BLaER1 (cell line): ENCODE results near the gene SEMA7A.

Experiments used
- H3K27ac ChIP-seq: shearing (Covaris generic); formaldehyde crosslinking; 2 replicates; pipeline ENCODE4 v1.8.1; 2022
- H3K27me3 ChIP-seq: shearing (Covaris generic); formaldehyde crosslinking; 2 replicates; pipeline ENCODE4 v1.8.1; 2022
- H3K36me3 ChIP-seq: shearing (Covaris generic); formaldehyde crosslinking; 2 replicates; pipeline ENCODE4 v1.8.1; 2022
- H3K4me1 ChIP-seq: shearing (Covaris generic); formaldehyde crosslinking; 2 replicates; pipeline ENCODE4 v1.8.1; 2022
- H3K4me2 ChIP-seq: shearing (Covaris generic); formaldehyde crosslinking; 2 replicates; pipeline ENCODE4 v1.8.1; 2022
- H3K4me3 ChIP-seq: shearing (Covaris generic); formaldehyde crosslinking; 2 replicates; pipeline ENCODE4 v1.8.1; 2022
- H3K9ac ChIP-seq: shearing (Covaris generic); formaldehyde crosslinking; 2 replicates; pipeline ENCODE4 v1.8.1; 2022
- H3K9me3 ChIP-seq: shearing (Covaris generic); formaldehyde crosslinking; 2 replicates; pipeline ENCODE4 v1.8.1; 2022
- H4K20me1 ChIP-seq: shearing (Covaris generic); formaldehyde crosslinking; 2 replicates; pipeline ENCODE4 v1.8.1; 2022
- Cebpa-rat ChIP-seq: shearing (Covaris generic); IDR thresholded peaks from 2 replicates; pipeline ENCODE4 v1.8.1; 2022

The SEMA7A gene

GRCh38 chr15:74408815-74409214 lies 24.9 kb downstream of the SEMA7A start:
- Histone ChIP-seq H3K36me3 (no peaks in the 10 kb centered on the region), H3K9me3 (no peaks in the 10 kb centered on the region), H3K9ac (no peak overlapping the region), H3K4me2 (no peak overlapping the region), H3K4me3 (no peak overlapping the region), H3K27ac (no peak overlapping the region), H3K4me1 (peaks cover 39% of the 10 kb centered on the region), H3K27me3 (no peaks in the 10 kb centered on the region), H4K20me1 (peaks cover 3% of the 10 kb centered on the region; the same call in 1 of the 2 replicates)
- no peak for TF ChIP-seq Cebpa-rat

DNA sequence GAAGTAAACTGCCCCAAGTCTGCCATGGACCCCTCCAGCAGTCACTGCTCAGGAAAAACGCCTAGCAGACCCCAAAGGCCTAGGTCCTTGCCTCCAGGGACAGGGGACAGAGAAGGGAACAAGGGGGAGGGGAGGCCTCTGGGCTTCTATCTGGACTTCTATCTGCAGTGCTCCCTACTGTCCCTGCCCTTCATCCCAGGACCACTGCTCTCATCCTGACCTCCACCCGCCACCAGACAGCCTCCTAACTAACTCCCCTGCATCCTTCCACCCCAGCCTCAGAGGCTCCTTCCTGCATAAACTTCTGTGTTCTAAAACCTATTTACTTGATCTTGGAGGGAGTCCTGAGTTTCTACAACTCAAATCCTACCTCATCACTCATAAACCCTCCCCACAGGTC lies 25.4 kb downstream of the SEMA7A start:
- H3K4me3 ChIP-seq = no peak overlapping the region
- no peak overlapping the region for H3K27ac ChIP-seq
- no peaks in the 10 kb centered on the region for H3K9me3 ChIP-seq
- H4K20me1 ChIP-seq = peaks cover 8% of the 10 kb centered on the region; the same call in 1 of the 2 replicates
- H3K36me3 ChIP-seq = no peaks in the 10 kb centered on the region
- H3K4me1 ChIP-seq = peaks cover 43% of the 10 kb centered on the region
- no peaks in the 10 kb centered on the region for H3K27me3 ChIP-seq
- H3K9ac ChIP-seq = no peak overlapping the region
- H3K4me2 ChIP-seq = no peak overlapping the region
- TF ChIP-seq Cebpa-rat = no peak

- H3K27ac ChIP-seq = no peak overlapping the region
- no peak overlapping the region for H3K9ac ChIP-seq
- no peaks in the 10 kb centered on the region for H3K36me3 ChIP-seq
Measured at GRCh38 chr15:74406992-74407705, 26.6 kb downstream of the SEMA7A start.

DNA sequence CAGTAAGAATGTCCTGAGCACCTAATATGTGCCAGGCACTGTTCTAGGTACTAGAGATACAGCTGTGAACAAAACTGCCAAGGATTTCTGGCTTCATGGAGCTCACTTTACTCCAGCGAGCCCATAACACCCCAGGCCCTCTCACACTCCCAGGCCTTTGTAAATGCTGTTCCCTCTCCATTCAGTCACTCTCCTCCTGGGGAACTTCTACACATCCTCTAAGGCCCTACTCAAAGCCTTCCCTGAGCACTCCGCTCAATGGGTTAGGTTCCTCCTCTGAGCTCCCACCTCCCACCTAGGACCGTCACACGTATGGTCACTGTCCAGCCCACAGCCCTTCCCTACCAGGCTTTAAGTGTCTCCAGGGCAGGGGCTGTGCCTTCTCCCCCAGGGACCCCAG lies 27.2 kb downstream of the SEMA7A start:
- no peak for TF ChIP-seq Cebpa-rat
- Histone ChIP-seq H3K4me2 (peak overlapping the region; percentile 32), H3K36me3 (no peaks in the 10 kb centered on the region), H3K4me1 (peaks cover 62% of the 10 kb centered on the region), H3K27ac (no peak overlapping the region), H3K9me3 (no peaks in the 10 kb centered on the region), H3K27me3 (no peaks in the 10 kb centered on the region), H3K4me3 (no peak overlapping the region), H4K20me1 (peaks cover 21% of the 10 kb centered on the region), H3K9ac (no peak overlapping the region)

More at GRCh38 chr15:74406992-74407705, 26.6 kb downstream of the SEMA7A start:
- peak overlapping the region; percentile 32 for H3K4me2 ChIP-seq
- H3K4me1 ChIP-seq = peaks cover 56% of the 10 kb centered on the region
- H3K9me3 ChIP-seq = no peaks in the 10 kb centered on the region
- no peaks in the 10 kb centered on the region for H3K27me3 ChIP-seq
- TF ChIP-seq Cebpa-rat = no peak
- peaks cover 20% of the 10 kb centered on the region for H4K20me1 ChIP-seq
- H3K4me3 ChIP-seq = no peak overlapping the region

DNA sequence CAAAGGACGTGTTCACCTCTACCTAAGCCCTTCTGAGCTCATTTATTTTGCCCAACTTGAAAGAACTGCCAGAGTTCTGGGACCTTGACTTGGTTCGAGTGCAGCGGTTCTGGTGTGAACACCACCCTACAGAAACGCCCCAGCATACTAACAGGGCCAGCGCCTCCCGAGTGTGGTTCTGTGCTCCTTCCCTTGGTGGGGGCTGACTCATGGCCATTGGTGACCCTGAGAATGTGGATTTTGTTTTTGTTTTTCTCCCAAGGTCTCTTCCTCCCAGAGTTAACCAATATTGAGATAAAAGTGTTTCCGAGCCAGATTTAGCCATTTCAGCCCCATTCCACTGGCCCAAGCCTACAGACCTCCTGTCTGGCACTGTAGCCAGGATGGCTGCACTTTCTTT lies 27.9 kb downstream of the SEMA7A start:
- no peaks in the 10 kb centered on the region for H3K36me3 ChIP-seq
- H3K4me2 ChIP-seq = peak overlapping the region; percentile 10; the same call in 1 of the 2 replicates
- TF ChIP-seq Cebpa-rat = no peak
- no peaks in the 10 kb centered on the region for H3K9me3 ChIP-seq
- no peak overlapping the region for H3K4me3 ChIP-seq
- H3K9ac ChIP-seq = no peak overlapping the region
- H3K27me3 ChIP-seq = no peaks in the 10 kb centered on the region
- peaks cover 69% of the 10 kb centered on the region for H3K4me1 ChIP-seq
- H3K27ac ChIP-seq = no peak overlapping the region
- H4K20me1 ChIP-seq = peaks cover 26% of the 10 kb centered on the region

DNA sequence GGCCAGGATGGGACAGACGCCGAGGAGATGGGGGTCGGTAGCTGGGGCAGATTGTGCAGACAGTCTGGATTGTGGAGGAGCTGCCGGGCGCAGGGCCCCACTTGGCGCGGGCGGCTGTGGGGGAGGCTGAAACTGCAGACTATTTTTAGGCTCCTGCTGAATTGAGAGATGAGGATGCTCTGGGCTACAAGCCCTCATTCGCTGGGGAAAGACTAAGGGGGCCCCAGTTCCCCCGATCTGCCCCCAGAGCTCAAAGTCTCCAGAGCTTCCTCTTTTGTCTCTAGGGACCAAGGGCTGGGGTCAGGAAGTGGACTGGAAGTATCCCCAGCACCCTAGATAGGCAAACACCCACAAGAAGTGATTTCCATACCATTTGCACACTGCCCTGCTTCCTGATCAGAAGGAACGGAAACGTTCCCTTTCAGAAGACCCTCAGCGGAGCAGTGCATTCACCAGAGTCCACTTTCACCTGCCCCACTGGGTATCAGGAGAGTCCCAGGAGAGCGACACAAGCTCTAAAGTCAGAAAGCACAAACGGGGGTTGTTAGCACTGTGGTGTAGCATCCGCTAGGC lies 29.7 kb downstream of the SEMA7A start:
- Histone ChIP-seq H4K20me1 (peaks cover 26% of the 10 kb centered on the region), H3K4me2 (peak overlapping the region; percentile 95), H3K4me3 (peak overlapping the region; percentile 47; the same call in 1 of the 2 replicates), H3K9ac (peak overlapping the region; percentile 68), H3K27me3 (no peaks in the 10 kb centered on the region), H3K27ac (peak overlapping the region; percentile 85), H3K4me1 (peaks cover 86% of the 10 kb centered on the region), H3K9me3 (no peaks in the 10 kb centered on the region), H3K36me3 (no peaks in the 10 kb centered on the region)
- no peak for TF ChIP-seq Cebpa-rat

DNA sequence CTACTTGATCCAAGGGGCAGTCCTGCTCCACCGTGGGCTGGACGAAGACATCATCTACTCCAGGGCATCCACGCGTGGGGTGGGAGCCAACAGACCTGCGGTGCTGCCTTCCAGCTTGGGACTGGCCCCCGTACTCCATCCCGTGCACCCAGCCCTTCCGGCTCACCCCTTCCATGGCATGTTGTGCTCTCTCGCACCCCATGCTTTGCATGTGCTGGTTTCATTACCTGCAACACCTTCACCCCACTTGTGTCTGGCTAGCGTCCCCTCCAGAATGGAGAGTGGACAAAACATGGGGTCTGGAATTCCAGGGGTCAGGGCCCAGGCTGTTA lies 30.2 kb downstream of the SEMA7A start:
- no peaks in the 10 kb centered on the region for H3K36me3 ChIP-seq
- peaks cover 92% of the 10 kb centered on the region for H3K4me1 ChIP-seq
- peaks cover 26% of the 10 kb centered on the region for H4K20me1 ChIP-seq
- H3K4me3 ChIP-seq = peak overlapping the region; percentile 47
- H3K9ac ChIP-seq = peak overlapping the region; percentile 68
- peak overlapping the region; percentile 85 for H3K27ac ChIP-seq
- H3K4me2 ChIP-seq = peak overlapping the region; percentile 95
- H3K27me3 ChIP-seq = no peaks in the 10 kb centered on the region
- H3K9me3 ChIP-seq = no peaks in the 10 kb centered on the region
- TF ChIP-seq Cebpa-rat = no peak

DNA sequence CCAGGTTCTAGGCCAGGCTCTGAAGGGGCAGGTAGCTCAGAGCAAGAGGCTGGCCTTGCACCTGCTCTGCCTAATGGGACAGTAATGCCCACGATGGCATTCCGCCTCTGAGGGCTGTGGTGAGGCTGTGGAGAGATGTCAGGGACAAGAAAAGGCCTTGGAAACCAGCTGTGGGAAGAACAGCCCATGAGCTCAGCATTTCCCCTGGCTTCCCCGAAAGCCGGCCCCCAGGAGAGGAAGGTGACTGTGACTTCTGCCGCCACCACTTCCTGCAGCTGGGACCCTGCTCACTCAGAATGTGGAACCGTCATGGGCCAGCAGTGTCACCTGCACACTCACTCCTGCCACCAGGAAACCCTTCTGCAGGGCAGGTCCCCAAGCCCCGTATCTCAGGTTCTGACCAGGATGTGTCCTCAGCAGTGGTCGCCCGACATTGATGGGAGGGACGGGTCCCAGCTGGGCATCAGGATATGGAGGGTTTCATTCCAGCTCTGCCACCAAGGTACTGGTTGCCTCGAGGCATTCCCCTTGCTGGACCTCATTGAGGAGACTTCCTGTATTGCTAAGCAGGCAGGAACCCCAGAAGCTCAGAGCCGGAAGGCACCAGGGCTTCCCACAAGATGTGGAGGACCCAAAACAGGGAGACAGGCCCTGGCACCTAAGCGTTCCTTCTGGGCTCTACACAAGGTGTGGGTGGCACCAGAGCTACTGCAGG lies 30.7 kb downstream of the SEMA7A start:
- H3K4me3 ChIP-seq = peak overlapping the region; percentile 47
- H3K9ac ChIP-seq = peak overlapping the region; percentile 68
- peaks cover 26% of the 10 kb centered on the region for H4K20me1 ChIP-seq
- no peaks in the 10 kb centered on the region for H3K27me3 ChIP-seq
- H3K4me2 ChIP-seq = peak overlapping the region; percentile 95
- no peaks in the 10 kb centered on the region for H3K36me3 ChIP-seq
- TF ChIP-seq Cebpa-rat = no peak
- no peaks in the 10 kb centered on the region for H3K9me3 ChIP-seq
- peaks cover 96% of the 10 kb centered on the region for H3K4me1 ChIP-seq
- H3K27ac ChIP-seq = peak overlapping the region; percentile 85

DNA sequence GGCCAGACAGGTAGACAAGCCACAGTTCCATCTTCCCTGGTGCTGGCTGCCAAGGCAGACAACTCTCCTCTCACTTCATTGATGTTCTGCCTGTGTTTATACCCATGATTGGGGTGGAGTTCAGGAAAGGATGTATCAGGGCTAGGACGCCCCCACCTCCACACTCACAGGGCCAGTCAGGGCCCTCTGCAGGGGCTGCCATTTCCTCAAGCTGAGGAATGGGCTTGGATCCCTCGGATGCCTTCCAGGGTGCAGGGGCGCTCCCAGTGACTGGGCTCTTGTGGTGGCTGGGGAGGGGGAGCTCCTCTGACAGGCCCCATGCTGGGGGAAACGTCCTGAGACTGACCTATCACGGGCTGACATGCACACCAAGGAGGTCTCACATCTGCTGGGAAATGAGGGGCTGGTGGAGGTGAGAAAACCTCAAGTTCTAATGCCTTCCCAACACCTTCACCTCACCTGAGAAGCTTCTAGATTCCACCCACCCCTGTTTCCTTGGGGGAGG lies 31.4 kb downstream of the SEMA7A start:
- H3K27me3 ChIP-seq = no peaks in the 10 kb centered on the region
- no peaks in the 10 kb centered on the region for H3K9me3 ChIP-seq
- H3K27ac ChIP-seq = peak overlapping the region; percentile 74
- peaks cover 96% of the 10 kb centered on the region for H3K4me1 ChIP-seq
- TF ChIP-seq Cebpa-rat = no peak
- peak overlapping the region; percentile 95 for H3K4me2 ChIP-seq
- peak overlapping the region; percentile 49; the same call in 1 of the 2 replicates for H3K9ac ChIP-seq
- no peaks in the 10 kb centered on the region for H3K36me3 ChIP-seq
- H4K20me1 ChIP-seq = peaks cover 26% of the 10 kb centered on the region
- H3K4me3 ChIP-seq = peak overlapping the region; percentile 47; the same call in 1 of the 2 replicates
